SKM-1 treated with dmso at 0.1 percent for 144 hours (cell line): ENCODE measurements around the gene PCSK2.
A peak's percentile ranks its signal among the peaks of the same experiment; 100 is the strongest.

Experiments
- DNase-seq: peaks from one replicate; lab custom pipeline; 2025; ENCODE audit not compliant: unreplicated experiment; lab: John Stamatoyannopoulos, UW

PCSK2 gene

DNA sequence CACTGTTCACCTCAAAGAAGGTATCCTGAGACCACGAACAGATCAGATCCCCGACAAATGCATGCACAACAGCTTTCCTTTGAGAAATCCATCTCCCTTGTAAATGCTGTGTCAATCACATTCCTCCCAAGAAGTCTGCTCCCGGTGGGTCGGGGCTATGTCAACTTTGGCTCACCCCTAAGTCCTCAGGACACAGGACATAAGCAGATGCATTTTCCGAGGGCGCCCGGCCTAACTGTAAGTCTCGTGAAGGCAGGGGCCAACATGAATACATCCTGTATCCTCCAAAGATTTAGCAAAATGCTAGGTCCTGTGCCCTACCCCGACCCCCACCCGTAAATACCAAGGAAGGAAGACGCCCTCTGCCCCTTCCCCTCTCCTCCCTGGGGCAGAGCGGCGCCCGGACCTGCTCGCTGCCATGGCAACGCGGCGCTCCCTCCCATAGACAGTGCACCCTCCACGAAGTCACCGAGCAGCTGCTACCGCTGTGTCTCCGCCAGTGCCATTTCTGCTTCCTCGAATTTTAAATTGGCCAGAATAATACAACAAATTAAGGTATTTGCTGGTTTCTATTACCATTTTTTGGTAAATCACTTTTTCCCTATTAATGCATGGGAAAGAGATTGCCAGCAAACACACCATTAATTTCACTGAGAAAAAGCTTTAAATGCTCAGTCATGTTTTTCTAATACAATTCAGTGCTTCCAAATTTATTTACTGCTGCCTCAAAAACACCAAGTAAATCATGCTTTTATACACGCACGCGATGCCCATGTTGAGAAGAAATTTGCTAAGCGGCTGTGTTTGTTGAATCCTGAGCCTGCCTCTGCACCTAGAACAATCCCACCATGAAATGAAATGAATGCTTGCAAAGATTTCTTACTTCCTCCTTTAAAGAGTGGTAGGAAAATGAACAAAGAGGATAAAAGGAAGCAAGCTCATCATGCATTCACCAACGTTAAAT lies 100.6 kb downstream of the PCSK2 start:
- no peak for DNase-seq

DNA sequence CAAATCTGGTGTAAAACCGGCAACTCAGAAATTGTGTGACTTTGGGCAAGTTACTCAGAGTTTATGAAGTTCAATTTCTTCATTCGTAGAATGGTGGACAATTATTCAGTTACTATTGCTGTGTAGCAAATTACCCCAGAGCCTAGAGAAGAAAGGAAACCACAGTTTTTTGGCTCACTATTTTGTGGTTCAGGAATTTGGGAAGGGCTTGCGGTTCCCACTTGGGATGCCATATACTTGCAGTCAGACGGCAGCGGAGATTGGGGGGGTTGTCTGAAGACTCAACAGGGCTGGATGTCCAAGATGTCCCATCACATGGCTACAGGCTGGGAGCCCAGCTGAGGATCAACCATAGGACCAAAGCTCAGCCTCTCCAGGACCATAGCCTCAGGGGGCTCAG lies 108.1 kb downstream of the PCSK2 start:
- no peak for DNase-seq

DNA sequence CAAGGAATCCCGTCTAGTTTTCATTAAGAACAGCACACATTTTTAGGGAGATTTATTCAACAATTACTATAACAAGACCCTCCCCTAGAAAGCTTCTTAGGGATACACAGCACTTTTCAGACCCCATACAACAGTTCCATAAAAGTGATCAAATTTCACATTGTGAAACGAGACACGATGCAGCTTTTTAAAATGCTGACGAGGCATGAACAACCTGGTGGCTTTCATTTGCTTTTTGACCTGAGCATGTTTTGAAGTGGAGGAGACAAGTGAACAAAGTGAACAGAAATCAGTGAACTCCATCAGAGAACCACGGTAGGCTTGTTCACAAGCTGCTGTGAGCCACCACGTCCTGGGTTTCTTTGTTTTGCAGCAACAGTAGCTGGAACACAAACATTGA lies 112.2 kb downstream of the PCSK2 start:
- no peak for DNase-seq

DNA sequence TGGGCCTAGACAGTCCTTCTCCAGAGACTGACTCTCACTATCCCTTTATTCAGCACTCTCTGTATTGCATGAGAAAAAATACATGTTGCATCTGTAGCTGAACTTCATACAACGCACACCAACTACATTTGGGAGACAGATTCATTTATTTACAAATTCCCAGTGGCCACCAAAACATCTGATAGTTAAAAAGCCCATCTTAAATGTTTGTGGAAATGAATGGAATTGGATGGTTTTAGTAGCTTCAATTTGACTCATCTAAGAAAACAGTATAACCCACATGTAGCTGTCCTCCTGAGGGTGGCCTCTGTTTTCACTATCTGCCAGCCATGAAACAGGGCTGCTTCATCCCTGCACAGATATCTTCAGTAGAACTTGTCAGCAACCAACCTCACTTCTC lies 116.3 kb downstream of the PCSK2 start:
- DNase-seq = no peak

DNA sequence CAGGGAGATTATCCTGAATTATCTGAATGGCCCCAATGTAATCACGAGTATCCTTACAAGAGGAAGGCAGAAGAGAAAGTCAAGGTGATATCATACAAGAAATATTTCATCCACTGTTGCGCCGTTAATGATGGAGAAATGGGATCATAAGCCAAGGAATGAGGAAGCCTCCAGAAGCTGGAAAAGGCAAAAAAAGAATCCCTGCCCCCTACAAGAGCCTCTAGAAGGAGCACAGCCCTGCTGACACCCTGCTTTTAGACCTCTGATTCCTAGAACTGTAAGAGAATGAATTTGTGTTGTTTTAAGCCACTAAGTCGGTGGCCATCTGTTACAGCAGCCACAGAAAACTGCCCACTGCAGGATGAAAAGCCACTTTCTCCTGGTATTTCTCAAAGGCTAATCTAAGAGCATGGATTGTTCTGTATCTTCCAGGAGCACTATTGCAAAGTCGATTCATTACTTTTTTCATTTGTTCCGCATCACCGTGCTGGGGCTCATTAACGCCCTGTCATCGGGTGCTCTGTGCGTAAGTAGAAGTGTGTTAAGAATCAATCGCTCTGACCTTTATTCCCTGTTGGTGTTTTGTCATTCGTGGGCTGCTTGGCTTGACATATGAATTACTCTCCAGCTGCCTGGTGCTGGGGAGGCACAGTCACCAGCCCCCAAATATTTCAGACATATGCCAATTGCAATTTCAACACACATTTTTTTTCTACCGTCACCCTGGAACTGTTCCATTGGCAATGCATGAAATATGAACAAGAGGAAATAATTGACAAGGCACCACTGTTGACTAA lies 117.0 kb downstream of the PCSK2 start:
- DNase-seq = no peak

DNA sequence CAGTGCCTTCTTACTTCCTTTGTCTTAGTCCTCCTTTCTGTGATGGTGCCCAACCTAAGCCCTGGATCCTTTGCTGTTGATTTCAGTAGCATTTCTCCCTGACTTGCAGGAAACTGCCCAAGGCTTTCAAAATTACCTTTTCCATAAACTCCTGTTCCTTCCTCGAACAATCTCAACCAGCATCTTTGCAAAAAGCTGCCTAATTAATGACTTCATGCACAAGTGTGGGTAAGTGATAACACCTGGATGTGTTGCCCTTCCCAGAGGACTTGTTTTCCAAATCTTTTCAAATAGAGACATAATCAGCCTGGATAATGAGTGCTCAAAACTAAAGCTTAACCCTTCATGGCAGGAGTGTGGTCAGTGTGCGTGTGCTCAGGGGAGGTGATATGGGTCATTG lies 118.0 kb downstream of the PCSK2 start:
- no peak for DNase-seq

DNA sequence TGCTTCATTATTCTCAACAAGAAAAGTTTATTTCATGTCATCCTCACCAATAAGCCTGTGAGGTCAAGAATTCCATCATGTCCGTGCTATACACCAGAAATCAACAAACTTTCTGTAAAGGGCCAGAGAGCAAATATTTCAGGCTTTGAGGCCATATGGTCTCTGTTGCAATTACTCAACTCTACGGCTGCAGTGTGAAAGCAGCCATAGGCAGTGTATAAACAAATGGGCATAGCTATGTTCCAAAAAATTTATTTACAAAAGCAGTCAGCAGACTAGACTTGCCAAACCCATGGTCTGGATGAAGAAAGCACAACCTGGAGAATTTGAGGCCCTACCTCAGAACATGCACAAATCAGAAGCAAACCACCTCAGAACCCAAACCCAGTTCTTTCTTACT lies 118.5 kb downstream of the PCSK2 start:
- no peak for DNase-seq

DNA sequence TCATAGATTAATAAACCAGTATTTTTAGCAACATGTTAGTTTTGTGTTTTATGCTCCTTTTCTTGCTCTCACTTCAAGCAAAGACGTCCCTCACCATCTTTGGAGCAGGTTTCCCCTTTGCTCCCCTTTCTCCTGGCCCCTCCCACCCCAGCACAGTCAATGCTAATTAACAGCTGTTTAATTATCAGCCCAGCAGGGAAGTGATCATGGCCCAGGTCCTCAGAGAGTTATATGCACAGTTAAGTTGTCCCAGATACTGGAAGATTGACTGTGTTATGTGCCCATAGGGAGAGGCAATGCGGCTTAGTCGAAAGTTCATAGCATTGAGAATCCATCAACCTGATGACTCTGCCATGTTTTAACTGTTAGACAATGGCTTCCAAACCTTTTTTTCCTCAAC lies 123.5 kb downstream of the PCSK2 start:
- no peak for DNase-seq

DNA sequence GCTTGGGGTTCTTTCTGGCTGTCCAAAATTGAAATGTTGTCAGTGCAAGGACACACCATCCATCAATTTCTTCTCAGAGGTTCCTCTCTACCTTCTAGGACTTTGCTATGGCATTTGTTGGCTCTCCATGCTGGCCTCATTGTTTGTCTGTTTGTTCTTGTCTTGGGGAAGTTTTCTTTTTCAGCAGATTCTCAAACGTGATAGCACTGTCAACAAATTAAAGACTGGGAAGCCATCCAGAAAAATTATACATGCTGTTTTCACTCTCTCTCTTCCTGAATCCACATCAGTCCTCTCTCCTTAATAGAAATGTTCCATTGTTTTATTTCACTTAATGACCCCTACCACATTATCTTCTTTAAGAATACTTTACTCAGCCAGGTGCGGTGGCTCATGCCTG lies 130.4 kb downstream of the PCSK2 start:
- DNase-seq = no peak

DNA sequence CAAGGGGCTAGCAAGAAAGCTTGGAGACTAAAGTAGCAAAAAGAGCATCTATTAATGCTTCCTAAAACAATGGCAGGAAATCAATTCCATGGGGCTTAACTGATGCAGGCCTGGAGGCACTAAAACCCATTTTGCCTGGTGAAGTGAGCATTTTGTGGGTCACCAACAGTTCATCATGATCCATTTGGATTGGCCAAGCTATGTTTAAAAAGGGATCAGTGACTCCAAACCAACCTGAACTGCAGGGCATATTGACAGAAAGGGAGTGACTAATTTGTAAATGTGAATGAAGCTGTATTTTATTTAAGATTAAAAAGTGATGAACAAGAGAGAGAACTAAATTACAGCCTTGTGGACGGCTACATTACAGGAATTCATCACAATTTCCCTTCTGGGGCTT lies 132.0 kb downstream of the PCSK2 start:
- DNase-seq = no peak

DNA sequence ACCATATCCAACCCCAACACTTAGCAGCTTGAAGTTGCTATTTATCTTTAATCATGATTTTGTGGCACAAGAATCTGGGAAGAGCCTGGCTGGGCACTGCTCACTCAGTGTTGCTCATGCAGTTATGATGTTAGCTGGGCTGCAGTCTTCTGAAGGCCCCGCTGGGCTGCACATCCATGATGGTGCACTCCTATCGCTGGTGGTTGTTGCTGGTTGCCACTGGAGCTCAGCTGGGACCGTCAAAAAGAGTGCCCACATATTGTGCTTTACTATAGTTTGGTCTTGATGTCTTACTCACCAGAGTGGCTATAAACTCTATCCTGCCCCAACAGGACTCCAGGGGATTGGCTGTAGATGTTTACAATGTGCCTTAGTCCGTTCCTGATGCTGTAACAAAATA lies 137.8 kb downstream of the PCSK2 start:
- DNase-seq = no peak

DNA sequence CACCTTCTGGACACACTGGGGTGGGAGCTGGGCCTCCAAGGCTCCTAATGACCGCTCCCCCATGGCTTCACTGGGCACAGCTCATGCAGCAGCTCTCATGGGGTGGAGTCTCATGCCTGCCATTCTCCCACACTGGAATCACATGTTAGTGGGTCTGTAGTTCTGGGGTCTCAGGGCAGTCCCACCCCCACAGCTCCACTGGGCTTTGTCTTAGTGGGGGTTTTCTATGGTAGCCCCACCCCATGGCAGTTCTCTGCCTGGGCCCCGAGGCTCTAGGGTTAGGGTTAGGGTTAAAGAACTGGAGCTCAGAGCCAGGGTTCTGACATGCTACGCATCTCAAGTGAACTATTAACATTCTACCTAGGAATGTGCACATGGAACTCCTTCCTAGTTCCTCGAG lies 139.0 kb downstream of the PCSK2 start:
- no peak for DNase-seq

DNA sequence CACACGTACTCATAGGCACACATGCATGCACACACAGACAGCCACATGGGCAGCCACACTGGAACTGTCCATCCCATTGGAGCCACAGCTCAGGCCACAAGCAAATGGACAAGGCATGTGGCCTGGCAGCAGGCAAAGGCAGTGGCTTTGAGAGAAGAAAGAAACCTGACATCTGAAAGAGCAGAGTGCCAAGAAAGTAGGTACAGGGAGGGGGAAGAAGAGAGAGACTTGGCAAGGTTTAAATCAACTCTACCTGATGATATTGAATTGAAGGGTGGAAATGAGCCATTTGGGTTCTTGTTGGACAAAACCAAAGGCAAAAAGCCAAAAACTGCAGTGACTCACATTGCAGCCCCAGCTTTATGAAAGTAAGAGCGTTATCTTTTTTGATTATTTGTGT lies 142.7 kb downstream of the PCSK2 start:
- DNase-seq = no peak

DNA sequence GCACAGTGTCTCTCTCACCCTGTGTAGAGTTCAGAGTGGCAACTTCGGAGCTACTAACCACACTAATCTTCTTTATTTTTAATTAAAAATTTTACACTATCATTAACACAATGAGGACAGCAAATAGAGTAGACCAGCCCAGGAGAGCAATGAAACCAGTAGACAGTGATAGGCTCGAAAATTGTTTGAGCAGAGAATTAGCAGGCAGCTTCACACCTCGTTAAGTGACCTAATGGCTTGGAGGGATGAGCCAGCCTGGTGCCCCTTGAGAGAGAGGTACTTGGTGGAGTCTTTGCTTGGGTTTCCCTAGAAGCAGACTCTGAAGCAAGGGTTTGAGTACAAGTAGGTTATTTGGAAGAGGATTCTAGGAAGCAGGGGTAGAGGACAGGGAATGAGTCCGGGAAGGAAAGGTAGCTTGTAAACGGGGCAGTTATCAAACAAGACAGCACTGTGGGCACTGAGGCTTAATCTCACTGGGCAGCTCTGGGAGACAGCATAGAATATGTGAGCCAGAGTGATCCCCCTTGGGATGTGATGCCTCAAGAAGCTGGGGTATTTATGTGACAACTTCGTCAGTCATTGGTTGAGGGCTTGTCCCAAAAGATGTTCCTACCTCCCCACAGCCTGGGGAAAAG lies 146.1 kb downstream of the PCSK2 start:
- no peak for DNase-seq

DNA sequence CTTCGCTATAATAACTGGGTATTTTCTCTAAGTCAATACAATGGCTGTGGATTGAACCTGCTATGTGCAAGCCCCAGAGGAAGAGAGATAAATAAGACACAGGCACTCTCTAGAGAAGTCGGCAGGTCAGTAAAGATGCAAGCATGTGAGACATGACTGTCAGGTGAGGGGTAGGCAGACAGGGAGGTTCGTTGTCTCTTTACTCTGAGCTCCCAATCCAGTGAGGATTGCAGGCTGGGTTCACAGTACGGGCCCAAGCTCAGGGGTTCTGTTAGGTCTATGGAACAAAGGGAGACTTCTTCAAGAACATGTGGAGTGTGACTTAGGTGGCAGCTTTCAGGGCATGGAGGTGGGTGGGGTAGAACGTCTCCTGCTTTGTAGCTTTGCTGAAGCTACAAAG lies 147.2 kb downstream of the PCSK2 start:
- no peak for DNase-seq

DNA sequence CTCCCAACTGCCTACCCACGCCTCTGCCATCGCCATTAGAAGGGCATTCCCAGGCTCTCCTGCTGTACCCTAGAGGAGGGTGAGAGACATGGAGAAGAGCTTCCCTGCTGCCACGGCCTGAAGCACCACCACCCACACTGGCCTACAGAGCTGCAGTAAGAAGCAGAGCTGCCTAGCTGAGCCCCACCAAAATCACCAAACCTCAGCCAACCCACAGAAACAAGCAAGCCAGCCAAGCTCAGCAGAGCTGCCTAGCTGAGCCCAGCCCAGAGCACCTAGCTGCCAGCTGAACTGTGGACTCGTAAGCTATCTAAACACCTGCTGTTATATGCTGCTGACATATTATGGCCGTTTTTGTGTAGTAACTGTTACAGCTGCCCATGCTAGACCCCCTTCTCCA lies 149.2 kb downstream of the PCSK2 start:
- no peak for DNase-seq

DNA sequence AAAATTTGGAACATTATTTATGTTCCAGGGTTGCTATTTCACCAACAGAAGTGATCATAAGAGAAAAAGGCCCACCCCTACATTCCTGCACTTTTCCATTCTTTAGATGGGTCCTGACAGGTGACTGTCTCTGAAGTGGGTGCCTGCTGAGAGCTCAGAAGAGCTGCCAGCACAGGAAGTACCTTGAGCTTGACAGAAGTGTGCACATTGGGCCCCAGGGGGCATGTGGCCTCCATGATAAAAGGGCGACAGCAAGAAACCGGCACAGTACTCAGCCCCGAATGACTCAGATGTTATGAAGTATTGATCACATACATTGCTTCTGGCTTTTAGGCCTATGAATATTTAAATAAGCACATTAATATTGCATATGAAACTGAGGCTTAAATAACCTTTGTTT lies 150.4 kb downstream of the PCSK2 start:
- no peak for DNase-seq

DNA sequence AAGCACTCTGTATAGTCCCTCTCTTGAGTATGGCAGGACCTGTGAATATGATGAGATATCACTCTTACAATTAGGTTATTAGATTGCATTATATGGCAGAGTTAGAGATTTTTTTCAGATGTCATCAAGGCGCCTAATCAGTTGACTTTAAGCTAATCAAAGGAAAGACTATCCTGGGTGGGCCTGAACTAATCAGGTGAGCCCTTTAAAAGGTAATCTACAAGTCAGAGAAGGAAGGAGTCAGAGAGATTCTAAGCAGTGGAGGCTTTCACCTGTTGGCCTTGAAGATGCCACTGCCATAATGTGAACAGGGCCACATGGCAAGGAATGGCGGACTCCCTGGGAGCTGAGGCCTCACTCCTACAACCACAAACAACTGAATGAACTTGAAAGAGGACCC lies 152.8 kb downstream of the PCSK2 start:
- DNase-seq = no peak

DNA sequence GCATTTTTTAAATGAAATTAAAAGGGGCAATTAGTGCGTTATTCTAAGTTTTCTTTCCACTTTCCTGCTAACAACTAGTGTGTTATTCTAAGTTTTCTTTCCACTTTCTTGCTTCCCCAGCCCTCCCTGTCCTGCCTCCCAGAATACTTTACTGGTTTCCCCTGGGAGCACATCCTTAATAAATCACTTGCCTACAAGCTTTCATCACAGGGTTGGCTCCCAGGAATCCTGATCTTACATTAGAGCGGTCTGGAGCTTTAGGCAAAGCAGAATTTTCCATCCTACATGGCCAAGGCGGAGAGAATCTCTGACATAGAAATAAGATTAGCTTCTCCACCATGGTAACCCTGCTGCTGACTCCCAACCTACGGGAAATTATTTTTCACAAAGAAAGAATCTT lies 154.0 kb downstream of the PCSK2 start:
- no peak for DNase-seq

DNA sequence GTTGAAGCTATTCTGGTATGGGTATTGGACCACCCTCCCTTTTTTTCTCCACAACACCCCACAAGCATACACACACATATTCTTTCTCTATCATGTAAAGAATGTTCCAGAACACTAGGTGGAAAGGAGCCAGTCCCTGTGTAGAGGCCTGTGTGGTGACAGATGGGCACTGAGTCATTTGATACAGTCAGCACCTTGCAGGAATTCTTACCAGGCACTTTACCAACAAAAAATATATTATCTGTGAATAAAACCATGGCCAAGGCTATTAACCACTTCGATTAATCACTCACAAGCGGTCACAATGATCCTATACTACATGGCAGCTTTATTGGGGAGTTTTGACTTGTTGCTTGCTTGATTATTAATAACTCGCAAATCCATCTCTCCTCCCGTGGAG lies 154.9 kb downstream of the PCSK2 start:
- no peak for DNase-seq

DNA sequence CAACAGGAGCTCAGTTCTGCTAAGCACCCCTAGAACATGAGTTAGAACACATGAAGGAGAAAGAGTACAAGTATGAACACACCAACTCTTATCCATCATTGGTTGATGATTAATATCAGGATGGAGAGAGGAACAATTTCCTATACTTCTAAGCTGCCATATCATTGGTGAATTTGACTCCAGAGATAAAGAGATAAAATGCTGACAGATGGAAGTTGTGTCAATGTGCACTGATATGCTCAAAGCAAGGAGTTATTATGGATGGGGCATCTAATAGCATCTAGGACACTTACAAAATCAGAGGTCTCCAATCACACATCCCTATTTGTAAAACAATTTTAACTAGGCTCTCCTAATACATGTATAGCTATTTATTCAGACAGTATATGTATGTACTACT lies 159.0 kb downstream of the PCSK2 start:
- DNase-seq = peak; percentile 15

DNA sequence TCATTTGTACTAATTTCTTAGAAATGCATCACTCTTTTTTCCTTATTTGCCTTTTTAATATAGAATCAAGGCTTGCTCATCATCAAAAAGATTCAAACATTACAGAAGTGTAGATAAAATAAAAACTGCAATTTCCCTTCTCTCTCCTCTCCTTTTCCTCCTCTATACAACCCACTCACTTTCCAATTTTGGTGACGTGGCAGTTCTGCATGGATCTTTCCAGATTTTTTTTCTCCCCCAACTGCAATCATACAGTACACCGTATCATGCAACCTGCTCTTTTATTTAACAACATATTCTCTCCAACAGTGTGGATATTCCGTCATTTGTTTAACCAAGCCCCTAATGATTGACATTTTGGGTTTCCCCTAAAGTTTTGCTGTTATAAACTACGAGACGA lies 163.8 kb downstream of the PCSK2 start:
- no peak for DNase-seq
